K562 (cell line): ENCODE measurements around the gene PTH2. TPM values are rescaled to one million over a fixed set of nuclear protein-coding genes. Genes with fewer than 3 reads are reported as not detected.

Experiments used
- ATF4 ChIP-seq: fragments of 450-650 bp; formaldehyde crosslinking; IDR thresholded peaks from 2 replicates; pipeline ENCODE4 v1.4.0; 2022; ENCODE audit warnings: mild to moderate bottlenecking, moderate library complexity
- BHLHE40 ChIP-seq: IDR thresholded peaks from 2 replicates; pipeline ENCODE4 v1.6.1; 2011; ENCODE audit warnings: low read length, improper control_type of control experiment
- CXXC5 ChIP-seq: fragments of 250-450 bp; sonication (Bioruptor Pico); IDR thresholded peaks from 2 replicates; pipeline ENCODE4 v1.8.0; 2022; ENCODE audit warnings: inconsistent platforms, mild to moderate bottlenecking, moderate library complexity
- ERF ChIP-seq: fragments of 450-650 bp; formaldehyde crosslinking; IDR thresholded peaks from 2 replicates; pipeline ENCODE4 v1.4.0; 2020; ENCODE audit warnings: mild to moderate bottlenecking, mixed read lengths
- KHSRP ChIP-seq: fragments of 450-650 bp; IDR thresholded peaks from 2 replicates; pipeline ENCODE4 v1.6.1; 2017
- L3MBTL2 ChIP-seq: fragments of 450-650 bp; IDR thresholded peaks from 2 replicates; pipeline ENCODE4 v1.6.1; 2016; ENCODE audit warnings: mild to moderate bottlenecking, moderate library complexity
- MGA ChIP-seq: fragments of 450-650 bp; IDR thresholded peaks from 2 replicates; pipeline ENCODE4 v1.6.1; 2016; ENCODE audit warnings: mild to moderate bottlenecking, moderate library complexity
- MTA3 ChIP-seq: fragments of 450-650 bp; formaldehyde crosslinking; IDR thresholded peaks from 2 replicates; pipeline ENCODE4 v1.6.1; 2017; ENCODE audit warnings: mild to moderate bottlenecking, borderline replicate concordance
- NELFE ChIP-seq: IDR thresholded peaks from 2 replicates; pipeline ENCODE4 v1.6.1; 2011; ENCODE audit warnings: mild to moderate bottlenecking; ENCODE audit not compliant: insufficient read depth, insufficient read length
- NFE2 ChIP-seq: IDR thresholded peaks from 2 replicates; pipeline ENCODE4 v1.6.1; 2014; ENCODE audit warnings: antibody characterized with exemption, low read depth
- NFE2L1 ChIP-seq: fragments of 450-650 bp; IDR thresholded peaks from 2 replicates; pipeline ENCODE4 v1.6.1; 2016; ENCODE audit warnings: missing genetic modification characterization, low read depth, mild to moderate bottlenecking, missing compliant biosample characterization, moderate library complexity, borderline replicate concordance
- RBFOX2 ChIP-seq: fragments of 200-400 bp; formaldehyde crosslinking; IDR thresholded peaks from 2 replicates; pipeline ENCODE4 v1.6.1; 2017; ENCODE audit warnings: low read depth, mild to moderate bottlenecking, low read length, moderate library complexity
- ZBTB43 ChIP-seq: sonication (generic); formaldehyde crosslinking; IDR thresholded peaks from 2 replicates; pipeline ENCODE4 v1.8.0; 2023; ENCODE audit warnings: mild to moderate bottlenecking, missing genetic modification reagents
- ZNF311 ChIP-seq: fragments of 250-450 bp; sonication (Bioruptor Pico); IDR thresholded peaks from 2 replicates; pipeline ENCODE4 v1.4.0; 2020; ENCODE audit warnings: mild to moderate bottlenecking, moderate library complexity
- ZNF717 ChIP-seq: fragments of 250-450 bp; sonication (Bioruptor Pico); IDR thresholded peaks from 2 replicates; pipeline ENCODE4 v1.5.0; 2021
- ZNF75A ChIP-seq: fragments of 450-650 bp; formaldehyde crosslinking; IDR thresholded peaks from 2 replicates; pipeline ENCODE4 v1.4.0; 2020; ENCODE audit warnings: mild to moderate bottlenecking
- polyA plus RNA-seq, 8 experiments: library from polyadenylated mRNA; depleted of rRNA in 4 of 8; stranded (reverse) in 5 of 8; unstranded in 3 of 8; fragments of >200 nt; fragmentation: Nextera tagmentation in 2 of 8; fragmentation: Illumina TruSeq in 1 of 8; extraction: Ambion mirVana in 2 of 8; extraction: Trizol in 1 of 8; gene quantifications; 2 replicates each; pipeline versions ENCODE4 v1.2.1 to v1.2.3, GENCODE V29; 2011 to 2014; ENCODE audit warnings: inconsistent platforms in 1 of 8, missing spikeins in 1 of 8
- total RNA-seq, 7 experiments: library from RNA; depleted of rRNA in 6 of 7; stranded (reverse); fragments of >200 nt in 6 of 7; fragmentation: Illumina TruSeq in 2 of 7; extraction: Trizol in 2 of 7; gene quantifications; 2 replicates each; pipeline versions ENCODE4 v1.2.1 to v1.2.3, GENCODE V29; 2011 to 2021; ENCODE audit warnings: low replicate concordance in 1 of 7

Gene PTH2
- total and polyA plus RNA-seq, 9 of the 15 experiments (the other 6 are each of a cell fraction or from before 2014, with no cell fraction given), result 1.3 TPM; not detected in 8

GRCh38 chr19:49408816-49409440 is 14.3 kb downstream of the PTH2 start (continued):
- TF ChIP-seq RBFOX2 (0 out of 2 replicates have a peak, but pooled peaks have one; percentile 35), ZNF75A (CRISPR knock-in tag) (no peak), L3MBTL2 (0 out of 2 replicates have a peak, but pooled peaks have one; percentile 16), KHSRP (no peak), ZBTB43 (CRISPR knock-in tag) (no peak), ERF (CRISPR knock-in tag) (0 out of 2 replicates have a peak, but pooled peaks have one; percentile 23), ZNF311 (CRISPR knock-in tag) (peak; percentile 50; the same call in 1 of the 2 replicates), NELFE (no peak), MGA (no peak), MTA3 (peak; percentile 42; the same call in 1 of the 2 replicates), BHLHE40 (no peak), ZNF717 (CRISPR knock-in tag) (no peak), CXXC5 (CRISPR knock-in tag) (peak; percentile 13; the same call in 1 of the 2 replicates), ATF4 (CRISPR knock-in tag) (no peak), NFE2 (peak; percentile 52; the same call in 1 of the 2 replicates), NFE2L1 (tag) (no peak)
